IMR-90 (cell line): Measurements from ENCODE around the gene WEE2. TPM values are rescaled to one million over a fixed set of nuclear protein-coding genes. Genes with fewer than 3 reads are reported as not detected.

Source experiments
- ATAC-seq: fragments of 200-7000 bp; cut with Tn5 transposase; 2 replicates; pipeline ENCODE4 v1.9.1; 2020; ENCODE audit warnings: low read depth, mild to moderate bottlenecking, moderate library complexity
- BruUV-seq: library from RNA; stranded (reverse); fragments of 400-500 nt; replicated peaks from 2 replicates; lab custom pipeline; 2021; lab: Mats Ljungman, UMichigan
- CTCF ChIA-PET: fragments of 300-600 bp; formaldehyde crosslinking; extraction: SDS; loops from one replicate; lab custom pipeline; 2021; ENCODE audit warnings: antibody characterized with exemption; lab: Yijun Ruan, JAX
- POLR2A ChIA-PET: fragments of 300-600 bp; sonication (Branson Sonifier 250); formaldehyde crosslinking; loops from one replicate; lab custom pipeline; 2022; ENCODE audit warnings: antibody characterized with exemption; ENCODE audit not compliant: unreplicated experiment; lab: Charles Lee
- DNase-seq: peaks from one replicate; pipeline ENCODE4 v3.0.0; 2013
- H2AFZ ChIP-seq: replicated peaks from 2 replicates; pipeline ENCODE3; 2013; ENCODE audit warnings: low read length, mild to moderate bottlenecking; ENCODE audit not compliant: poor library complexity
- H2AK5ac ChIP-seq: 2 replicates; pipeline ENCODE4 v1.6.1; 2013; ENCODE audit warnings: low read depth, low read length, inconsistent platforms
- H2AK9ac ChIP-seq: replicated peaks from 2 replicates; pipeline ENCODE3; 2013; ENCODE audit warnings: mild to moderate bottlenecking, low read depth, low read length, moderate library complexity; ENCODE audit not compliant: poor library complexity
- H2BK120ac ChIP-seq: 2 replicates; pipeline ENCODE4 v1.6.1; 2013; ENCODE audit warnings: low read depth, low read length, inconsistent platforms
- H2BK15ac ChIP-seq: 3 replicates; pipeline ENCODE4 v1.6.1; 2013; ENCODE audit warnings: low read depth, low read length, inconsistent platforms
- H2BK20ac ChIP-seq: 2 replicates; pipeline ENCODE4 v1.6.1; 2013; ENCODE audit warnings: low read depth, mild to moderate bottlenecking, inconsistent platforms, low read length, moderate library complexity
- H2BK5ac ChIP-seq: 2 replicates; pipeline ENCODE4 v1.6.1; 2013; ENCODE audit warnings: mild to moderate bottlenecking, low read depth, low read length, inconsistent platforms; ENCODE audit not compliant: poor library complexity, severe bottlenecking
- H3K14ac ChIP-seq: replicated peaks from 2 replicates; pipeline ENCODE4 v1.6.1; 2013; ENCODE audit warnings: low read depth, low read length, inconsistent platforms
- H3K18ac ChIP-seq: 2 replicates; pipeline ENCODE4 v1.6.1; 2013; ENCODE audit warnings: low read depth, low read length, control low read depth
- H3K23ac ChIP-seq: 2 replicates; pipeline ENCODE4 v1.6.1; 2013; ENCODE audit warnings: low read depth, low read length, inconsistent platforms
- H3K27ac ChIP-seq: 2 replicates; pipeline ENCODE4 v1.5.1; 2013; ENCODE audit warnings: mild to moderate bottlenecking, control low read depth, low read length; ENCODE audit not compliant: insufficient read depth
- H3K27me3 ChIP-seq: 2 replicates; pipeline ENCODE4 v1.6.1; 2013; ENCODE audit warnings: low read length; ENCODE audit not compliant: control insufficient read depth, insufficient read depth
- H3K36me3 ChIP-seq: 2 replicates; pipeline ENCODE4 v1.6.1; 2013; ENCODE audit warnings: low read length, mixed read lengths; ENCODE audit not compliant: control insufficient read depth, insufficient read depth
- H3K4ac ChIP-seq: 2 replicates; pipeline ENCODE4 v1.6.1; 2013; ENCODE audit warnings: low read depth, low read length, inconsistent platforms
- H3K4me1 ChIP-seq: 2 replicates; pipeline ENCODE4 v1.6.1; 2013; ENCODE audit warnings: low read length, mixed read lengths; ENCODE audit not compliant: control insufficient read depth, insufficient read depth
- H3K4me2 ChIP-seq: 2 replicates; pipeline ENCODE4 v1.6.1; 2013; ENCODE audit warnings: low read depth, mild to moderate bottlenecking, control low read depth, low read length, moderate library complexity
- H3K4me3 ChIP-seq: 2 replicates; pipeline ENCODE4 v1.5.1; 2013; ENCODE audit warnings: low read depth, mild to moderate bottlenecking, control low read depth, low read length, moderate library complexity; ENCODE audit not compliant: insufficient read depth
- H3K56ac ChIP-seq: 2 replicates; pipeline ENCODE4 v1.6.1; 2013; ENCODE audit warnings: low read length, inconsistent platforms; ENCODE audit not compliant: insufficient read depth; ENCODE audit errors: extremely low read depth
- H3K79me1 ChIP-seq, 2 experiments: 2 replicates each; pipeline ENCODE4 v1.6.1; 2013; ENCODE audit warnings: low read length in 2 of 2, inconsistent platforms in 1 of 2, low read depth in 1 of 2
- H3K9ac ChIP-seq: 2 replicates; pipeline ENCODE4 v1.6.1; 2013; ENCODE audit warnings: low read depth, low read length, control low read depth
- H3K9me1 ChIP-seq: 2 replicates; pipeline ENCODE4 v1.6.1; 2013; ENCODE audit warnings: low read length, inconsistent platforms; ENCODE audit not compliant: insufficient read depth
- H3K9me3 ChIP-seq: 2 replicates; pipeline ENCODE4 v1.6.1; 2013; ENCODE audit warnings: low read length; ENCODE audit not compliant: control insufficient read depth, insufficient read depth
- H4K20me1 ChIP-seq: 2 replicates; pipeline ENCODE4 v1.6.1; 2013; ENCODE audit warnings: low read length, inconsistent platforms; ENCODE audit not compliant: insufficient read depth
- H4K5ac ChIP-seq: 2 replicates; pipeline ENCODE4 v1.6.1; 2013; ENCODE audit warnings: mild to moderate bottlenecking, low read depth, low read length, control low read depth
- H4K8ac ChIP-seq, 2 experiments: 2 replicates each; pipeline ENCODE4 v1.6.1; 2013; ENCODE audit warnings: low read depth in 2 of 2, low read length in 2 of 2, control low read depth in 1 of 2, inconsistent platforms in 1 of 2
- H4K91ac ChIP-seq: 2 replicates; pipeline ENCODE4 v1.6.1; 2013; ENCODE audit warnings: low read depth, low read length, inconsistent platforms; ENCODE audit not compliant: insufficient read depth
- CHD1 ChIP-seq: IDR thresholded peaks from 2 replicates; pipeline ENCODE4 v1.6.1; 2012; ENCODE audit warnings: low read depth, low read length, improper control_type of control experiment
- MAFK ChIP-seq: IDR thresholded peaks from 2 replicates; pipeline ENCODE4 v1.6.1; 2012; ENCODE audit warnings: low read depth, low read length, improper control_type of control experiment
- MAZ ChIP-seq: IDR thresholded peaks from 2 replicates; pipeline ENCODE4 v1.6.1; 2012; ENCODE audit warnings: low read depth, mild to moderate bottlenecking, low read length, improper control_type of control experiment, moderate library complexity, borderline replicate concordance
- MXI1 ChIP-seq: IDR thresholded peaks from 2 replicates; pipeline ENCODE4 v1.6.1; 2012; ENCODE audit warnings: low read depth, mild to moderate bottlenecking, low read length, moderate library complexity, borderline replicate concordance
- RAD21 ChIP-seq: IDR thresholded peaks from 2 replicates; pipeline ENCODE4 v1.6.1; 2012; ENCODE audit warnings: low read length, improper control_type of control experiment
- RCOR1 ChIP-seq: IDR thresholded peaks from 2 replicates; pipeline ENCODE4 v1.6.1; 2012; ENCODE audit warnings: mild to moderate bottlenecking, low read length, improper control_type of control experiment; ENCODE audit not compliant: insufficient replicate concordance
- RFX5 ChIP-seq: IDR thresholded peaks from 2 replicates; pipeline ENCODE4 v1.8.0; 2012; ENCODE audit warnings: low read depth, mild to moderate bottlenecking, low read length, moderate library complexity
- WGBS, 2 experiments: methylation state at CpG; one replicate each; pipeline versions ENCODE4 v1.1.5 to v1.1.7; 2013; ENCODE audit warnings: missing lambda C conversion rate in 2 of 2; ENCODE audit not compliant: insufficient read length in 1 of 2; ENCODE audit errors: extremely low coverage in 2 of 2; 5-methylcytosine and 5-hydroxymethylcytosine counted together
- dilution Hi-C: fragments of 300-500 bp; cut with HindIII; formaldehyde crosslinking; loops from one replicate; pipeline ENCODE4 v1.14.3; 2018; ENCODE audit warnings: low sequenced_read_pairs; ENCODE audit not compliant: unreplicated experiment
- in situ Hi-C: fragments of 300-500 bp; cut with MboI; formaldehyde crosslinking; loops from 3 replicates; pipeline ENCODE4 v1.14.3; 2019; ENCODE audit warnings: low sequenced_read_pairs, inconsistent platforms, mixed read lengths
- intact Hi-C: fragments of 100-400 bp; cut with micrococcal nuclease; formaldehyde crosslinking; loops from 2 replicates; pipeline ENCODE4 v1.10.0; 2022
- polyA plus RNA-seq, 3 experiments: library from polyadenylated mRNA; depleted of rRNA; stranded (reverse); fragments of >200 nt; gene quantifications; 2 replicates each; pipeline ENCODE4 v1.2.3, GENCODE V29; 2012; ENCODE audit warnings: low replicate concordance in 1 of 3
- total RNA-seq: library from RNA; depleted of rRNA; stranded (reverse); fragments of >200 nt; gene quantifications from 2 replicates; pipeline ENCODE4 v1.2.3, GENCODE V29; 2012
- TF ChIP-seq, protein P1 (sequence below): fragments of 150-350 bp; IDR thresholded peaks from 2 replicates; pipeline ENCODE4 v1.6.1; 2017; ENCODE audit warnings: mild to moderate bottlenecking, antibody characterized with exemption, low read length, low read depth
- TF ChIP-seq, protein P2 (sequence below): conservative IDR thresholded peaks from 2 replicates; pipeline ENCODE4 v1.5.1; 2012; ENCODE audit warnings: mild to moderate bottlenecking, low read depth, low read length, improper control_type of control experiment

Gene WEE2
- total and polyA plus RNA-seq, 2 of the 4 experiments (the other 2 are of a cell fraction), result not detected

DNA sequence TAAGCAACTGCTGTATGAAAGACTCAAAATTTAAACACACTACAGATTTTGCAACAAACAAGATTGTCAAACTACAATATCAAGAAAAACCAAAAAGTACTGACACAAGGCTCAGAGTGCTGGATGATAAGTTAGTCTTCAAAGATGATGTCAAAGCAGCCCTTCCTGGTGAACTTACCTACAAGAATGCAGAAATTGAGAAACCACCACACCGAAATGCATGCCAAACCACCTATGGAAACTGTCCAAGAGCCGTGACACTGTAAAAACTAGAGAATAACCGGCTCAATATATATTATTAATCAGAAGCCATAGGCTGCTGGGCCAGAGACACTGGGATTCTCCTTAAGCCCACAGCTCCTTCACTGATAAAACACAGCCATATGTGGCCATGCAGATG, 31.5 kb upstream of the WEE2 start:
- Histone ChIP-seq H2BK15ac (no peak overlapping the region), H3K79me1 (no peaks in the 10 kb centered on the region), H3K9me3 (no peaks in the 10 kb centered on the region), H3K23ac (no peak overlapping the region), H4K8ac (no peak overlapping the region), H2BK20ac (no peak overlapping the region), H3K9ac (no peak overlapping the region), H3K9me1 (no peaks in the 10 kb centered on the region), H3K4ac (no peak overlapping the region), H3K14ac (no peak overlapping the region), H3K36me3 (peaks cover 3% of the 10 kb centered on the region; the same call in 1 of the 2 replicates), H3K27me3 (no peaks in the 10 kb centered on the region), H4K91ac (no peak overlapping the region), H2BK120ac (no peak overlapping the region), H2AK9ac (no peak overlapping the region), H4K5ac (no peak overlapping the region), H3K4me3 (no peak overlapping the region), H3K4me2 (no peak overlapping the region), H2BK5ac (no peak overlapping the region), H3K27ac (no peak overlapping the region), H3K18ac (no peak overlapping the region), H3K4me1 (no peaks in the 10 kb centered on the region), H2AK5ac (no peak overlapping the region), H4K20me1 (no peaks in the 10 kb centered on the region), H2AFZ (no peak overlapping the region), H3K56ac (no peak overlapping the region)
- in situ Hi-C loops, result no loop called here
- TF ChIP-seq MXI1 (no peak), RFX5 (no peak), RAD21 (no peak), CHD1 (no peak), RCOR1 (no peak), MAZ (no peak), MAFK (no peak)
- TF ChIP-seq, protein P1, sequence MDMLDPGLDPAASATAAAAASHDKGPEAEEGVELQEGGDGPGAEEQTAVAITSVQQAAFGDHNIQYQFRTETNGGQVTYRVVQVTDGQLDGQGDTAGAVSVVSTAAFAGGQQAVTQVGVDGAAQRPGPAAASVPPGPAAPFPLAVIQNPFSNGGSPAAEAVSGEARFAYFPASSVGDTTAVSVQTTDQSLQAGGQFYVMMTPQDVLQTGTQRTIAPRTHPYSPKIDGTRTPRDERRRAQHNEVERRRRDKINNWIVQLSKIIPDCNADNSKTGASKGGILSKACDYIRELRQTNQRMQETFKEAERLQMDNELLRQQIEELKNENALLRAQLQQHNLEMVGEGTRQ, result no peak
- TF ChIP-seq, protein P2, sequence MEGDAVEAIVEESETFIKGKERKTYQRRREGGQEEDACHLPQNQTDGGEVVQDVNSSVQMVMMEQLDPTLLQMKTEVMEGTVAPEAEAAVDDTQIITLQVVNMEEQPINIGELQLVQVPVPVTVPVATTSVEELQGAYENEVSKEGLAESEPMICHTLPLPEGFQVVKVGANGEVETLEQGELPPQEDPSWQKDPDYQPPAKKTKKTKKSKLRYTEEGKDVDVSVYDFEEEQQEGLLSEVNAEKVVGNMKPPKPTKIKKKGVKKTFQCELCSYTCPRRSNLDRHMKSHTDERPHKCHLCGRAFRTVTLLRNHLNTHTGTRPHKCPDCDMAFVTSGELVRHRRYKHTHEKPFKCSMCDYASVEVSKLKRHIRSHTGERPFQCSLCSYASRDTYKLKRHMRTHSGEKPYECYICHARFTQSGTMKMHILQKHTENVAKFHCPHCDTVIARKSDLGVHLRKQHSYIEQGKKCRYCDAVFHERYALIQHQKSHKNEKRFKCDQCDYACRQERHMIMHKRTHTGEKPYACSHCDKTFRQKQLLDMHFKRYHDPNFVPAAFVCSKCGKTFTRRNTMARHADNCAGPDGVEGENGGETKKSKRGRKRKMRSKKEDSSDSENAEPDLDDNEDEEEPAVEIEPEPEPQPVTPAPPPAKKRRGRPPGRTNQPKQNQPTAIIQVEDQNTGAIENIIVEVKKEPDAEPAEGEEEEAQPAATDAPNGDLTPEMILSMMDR, result no peak
- intact Hi-C loops, result no loop called here
- ATAC-seq (no peak), DNase-seq (no peak)
- no TSS peak for BruUV-seq
- dilution Hi-C loops, result no loop called here
- ChIA-PET POLR2A (no interaction called here), CTCF (no interaction called here)
- WGBS, 2 experiments, result no CpG with 5 or more reads among the region's 3 CpGs
